Stimulated activated CD4-positive, alpha-beta T cell treated with anti-CD3 and anti-CD28 coated beads, Interleukin-2, amount 100 ng/mL, for 48 hours (primary cell): ENCODE measurements around the gene CRYBA4.

Experiments used
- DNase-seq, 2 donors: peaks; one replicate each; pipeline ENCODE4 v3.0.0-alpha.2; 2020

CRYBA4 gene

DNA sequence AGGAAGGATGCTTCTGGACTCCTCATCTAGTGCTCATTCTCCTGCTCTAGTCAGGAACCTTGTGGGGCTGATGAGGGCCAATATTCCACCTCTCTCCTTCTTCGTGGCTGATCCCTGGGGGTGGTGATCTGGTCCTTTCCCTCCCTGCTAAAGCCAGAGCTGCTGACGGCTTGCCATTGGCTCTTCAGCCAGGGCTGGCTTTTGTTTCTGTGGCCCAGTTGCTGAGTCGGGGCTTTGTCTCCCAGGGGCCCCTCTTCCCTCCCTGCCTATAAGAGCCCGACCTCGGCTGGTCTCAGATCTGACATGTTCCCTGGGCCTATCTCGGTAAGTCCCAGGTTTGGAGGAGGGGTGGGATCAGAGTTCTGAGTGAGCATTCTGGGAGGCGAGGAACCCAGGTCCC, at the start of gene CRYBA4:
TSS of gene CRYBA4 (plus strand) at position 301 of the 400 bp plus-strand sequence. CDS start 634 bp downstream, outside the sequence.
- DNase-seq = no peak

DNA sequence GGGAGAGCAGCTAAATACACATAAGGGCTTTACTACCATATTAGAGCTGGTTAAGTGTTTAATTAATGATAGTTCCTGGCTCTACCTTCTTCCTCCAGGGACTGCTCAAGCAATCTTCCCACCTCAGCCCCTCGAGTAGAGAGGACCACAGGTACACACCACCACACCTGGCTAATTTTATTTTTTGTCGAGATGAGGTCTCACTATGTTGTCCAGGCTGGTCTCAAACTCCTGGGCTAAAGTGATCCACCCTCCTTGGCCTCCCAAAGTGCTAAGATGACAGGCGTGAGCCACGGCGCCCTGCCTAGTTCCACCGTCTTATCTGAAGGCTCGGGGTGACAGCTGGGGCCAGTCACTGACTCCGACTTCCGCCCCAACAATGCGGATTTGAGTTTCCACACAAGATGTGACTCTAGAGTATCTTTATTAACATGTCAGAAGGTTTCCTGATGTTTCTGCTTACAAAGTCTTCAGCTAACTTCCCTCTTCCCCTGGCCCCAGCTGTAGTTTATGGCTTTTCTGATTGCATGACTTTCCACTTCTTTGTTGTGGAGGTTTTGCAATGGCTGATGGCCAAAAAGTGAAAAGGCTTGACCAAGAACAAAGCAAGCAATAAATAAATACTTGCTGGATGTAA, 48.6 kb upstream of the CRYBA4 start:
- DNase-seq = no peak

DNA sequence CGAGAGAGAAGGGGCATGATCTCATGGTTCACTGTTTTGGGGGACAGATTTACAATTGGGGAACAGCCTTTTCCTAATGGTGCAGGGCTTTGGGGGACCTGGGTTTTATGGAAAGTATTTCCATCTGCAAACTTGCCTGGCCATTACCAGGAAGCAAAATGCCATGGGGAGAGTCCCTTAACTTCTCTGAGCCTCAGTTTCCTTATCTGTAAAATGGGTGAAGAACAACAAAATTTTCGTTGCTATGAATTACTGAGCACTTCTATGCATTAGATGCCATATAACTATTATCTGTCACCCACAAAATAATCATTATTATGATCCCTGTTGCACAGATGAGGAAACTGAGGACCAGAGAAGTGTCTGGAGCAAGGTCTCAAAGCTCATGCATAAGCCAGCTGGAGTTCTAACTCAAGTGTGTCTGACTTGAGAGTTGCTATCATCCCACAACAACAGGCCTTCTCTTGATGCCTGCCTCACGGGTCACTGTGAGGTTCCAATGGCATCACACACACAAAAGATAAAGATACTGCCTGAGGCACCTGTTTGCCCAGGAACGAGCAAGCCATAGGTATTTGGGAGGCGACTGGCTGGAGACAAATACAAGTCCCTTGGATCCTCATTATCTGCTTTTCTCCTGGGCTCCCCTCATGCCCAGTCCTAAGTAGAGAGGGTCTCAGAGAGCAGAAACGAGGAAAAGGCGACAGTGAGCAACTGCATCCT, 47.6 kb upstream of the CRYBA4 start:
- no peak for DNase-seq

DNA sequence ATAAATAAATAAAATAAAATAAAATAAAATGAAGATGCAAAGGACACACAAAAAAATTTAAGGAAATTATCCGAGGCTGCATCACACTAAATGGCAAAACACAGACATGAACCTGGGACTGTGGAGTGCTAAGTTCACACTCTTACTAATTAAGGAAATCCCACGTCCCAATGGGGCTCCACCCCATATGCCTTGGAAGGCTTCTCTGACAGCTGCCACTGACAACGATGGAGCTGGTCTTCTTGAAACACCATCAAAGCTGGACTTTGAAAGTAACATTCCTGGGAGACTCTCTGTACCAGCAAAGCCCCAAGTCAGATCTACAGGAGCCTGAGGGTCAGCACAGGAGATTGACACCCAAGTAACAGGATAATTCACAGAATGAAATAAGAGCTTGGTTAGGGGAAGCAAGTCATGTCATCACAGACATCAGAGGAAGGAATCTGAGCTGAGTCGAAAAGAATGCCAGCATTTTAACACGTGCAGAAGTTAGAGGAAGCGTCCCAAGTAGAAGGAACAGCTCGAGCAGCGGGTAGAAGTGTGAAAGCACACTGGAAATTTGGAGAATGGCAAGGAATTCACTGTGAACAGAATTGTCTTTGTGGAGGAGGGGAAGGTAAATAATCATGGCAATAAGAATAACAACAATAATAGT, 45.6 kb upstream of the CRYBA4 start:
- no peak for DNase-seq

DNA sequence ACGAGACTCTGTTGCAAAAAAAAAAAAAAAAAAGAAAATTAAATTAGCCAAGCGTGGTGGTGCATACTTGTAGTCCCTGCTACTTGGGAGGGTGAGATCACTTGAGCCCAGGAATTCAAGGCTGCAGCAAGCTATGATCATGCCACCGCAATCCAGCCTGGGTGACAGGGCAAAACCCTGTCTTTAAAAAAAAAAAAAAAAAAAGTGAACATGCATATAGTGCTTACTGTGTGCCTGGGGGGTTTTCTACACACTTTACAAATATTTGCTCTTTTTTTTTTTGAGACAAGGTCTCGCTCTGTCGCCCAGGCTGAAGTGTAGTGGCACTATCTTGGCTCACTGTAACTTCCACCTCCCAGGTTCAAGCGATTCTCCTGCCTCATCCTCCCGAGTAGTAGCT, 44.7 kb upstream of the CRYBA4 start:
- DNase-seq = no peak

DNA sequence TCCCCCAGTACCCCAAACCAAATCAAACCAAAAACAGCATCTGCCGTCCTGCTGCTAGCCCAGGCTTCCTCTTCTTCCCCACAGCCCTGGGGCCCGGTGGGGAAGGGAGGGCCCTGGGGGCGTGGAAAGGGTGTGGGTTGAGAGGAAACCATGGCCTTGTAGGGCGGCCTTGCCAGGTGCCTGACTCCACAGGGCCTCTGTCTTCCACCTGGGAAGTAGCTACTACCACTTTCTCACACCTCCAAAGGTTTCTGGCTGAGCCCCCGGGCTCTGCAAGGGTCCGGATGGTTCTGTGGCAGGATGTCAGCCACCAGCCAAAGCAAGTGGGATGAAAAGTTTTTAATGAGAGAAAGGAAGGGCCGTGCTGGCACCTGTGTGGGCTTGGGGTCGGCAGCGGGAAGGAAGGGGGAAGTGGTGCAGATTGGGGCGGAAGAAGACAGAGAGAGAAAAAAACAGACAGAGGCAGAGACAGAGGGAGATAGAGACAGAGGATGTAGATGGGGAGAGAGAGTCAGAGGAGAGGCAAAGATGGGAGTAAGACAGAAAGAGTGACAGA, 42.4 kb upstream of the CRYBA4 start:
- peak in 1 of 2 donors; percentile 32 for DNase-seq

DNA sequence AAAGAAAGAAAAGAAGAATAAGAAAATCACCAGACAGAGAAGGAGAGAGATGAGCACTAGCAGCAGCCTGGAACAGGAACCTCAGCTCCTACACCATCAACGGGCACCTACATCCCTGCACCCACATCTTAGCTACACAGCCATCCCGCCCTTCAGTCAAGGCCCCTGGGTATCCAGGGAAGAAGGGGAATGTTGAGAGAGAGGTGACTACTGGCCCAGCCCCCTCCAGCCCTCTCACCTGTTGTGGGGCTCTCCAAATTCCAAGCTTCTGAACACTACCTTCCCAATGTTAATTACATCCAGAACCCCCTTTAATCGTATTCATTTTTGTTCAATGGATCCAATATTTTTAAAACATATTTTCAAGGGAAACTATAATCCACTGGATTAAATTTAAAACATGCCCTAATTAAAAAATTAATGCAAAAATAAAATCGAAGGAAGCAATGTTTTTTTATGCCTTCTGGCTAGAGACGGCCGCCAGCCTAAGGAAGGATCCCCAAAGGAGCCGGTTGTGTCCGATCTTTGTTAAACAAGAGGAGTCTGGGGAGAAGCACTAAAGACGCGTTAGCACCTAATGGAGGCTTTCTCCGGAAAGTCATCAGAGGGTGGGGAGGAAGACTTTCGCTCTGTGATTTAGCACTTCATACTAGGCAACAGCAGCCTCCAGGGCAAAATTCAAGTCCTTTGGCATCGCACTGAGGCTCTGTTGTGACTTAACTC, 41.4 kb upstream of the CRYBA4 start:
- no peak for DNase-seq

DNA sequence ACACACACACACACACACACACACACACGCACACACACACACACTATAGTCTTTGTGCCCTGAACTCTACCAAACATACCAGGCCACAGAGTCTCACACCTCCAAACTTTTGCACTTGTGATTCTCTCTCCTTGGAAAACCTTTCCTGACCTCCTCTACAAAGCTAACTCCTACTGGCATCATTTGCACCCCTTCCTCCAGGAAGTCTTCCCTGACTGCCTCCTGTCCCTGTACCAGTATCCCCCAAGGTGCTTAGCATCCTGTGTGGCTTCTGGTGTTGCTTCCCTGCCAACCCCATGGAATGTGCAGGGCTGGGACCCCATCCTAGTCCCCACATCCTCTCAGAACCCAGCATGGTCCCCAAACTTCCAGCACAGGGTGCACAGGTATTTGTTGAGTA, 40.7 kb upstream of the CRYBA4 start:
- no peak for DNase-seq

DNA sequence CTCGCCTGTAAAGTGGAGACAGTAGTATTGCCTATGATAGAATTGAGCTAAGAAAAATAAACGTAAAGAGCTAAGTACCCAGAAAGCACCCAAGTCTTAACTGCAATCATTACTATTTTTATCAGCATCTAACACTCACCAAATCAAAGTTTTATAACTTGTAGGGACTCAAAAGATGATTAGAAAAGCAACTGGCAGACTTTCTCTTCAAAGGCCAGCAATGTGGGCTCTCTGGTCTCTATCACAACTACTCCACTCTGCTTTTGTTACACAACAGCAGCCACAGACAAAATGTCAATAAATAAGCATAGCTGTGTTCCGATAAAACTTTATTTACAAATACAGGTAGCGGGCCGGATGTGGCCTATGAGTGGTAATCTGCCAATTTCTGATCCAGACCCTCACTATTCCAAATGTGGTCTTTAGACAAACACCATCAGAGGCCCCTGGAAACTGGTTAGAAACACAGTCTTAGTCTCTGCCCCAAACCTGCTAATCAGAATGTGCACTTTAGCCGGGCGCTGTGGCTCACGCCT, 40.1 kb upstream of the CRYBA4 start:
- no peak for DNase-seq

DNA sequence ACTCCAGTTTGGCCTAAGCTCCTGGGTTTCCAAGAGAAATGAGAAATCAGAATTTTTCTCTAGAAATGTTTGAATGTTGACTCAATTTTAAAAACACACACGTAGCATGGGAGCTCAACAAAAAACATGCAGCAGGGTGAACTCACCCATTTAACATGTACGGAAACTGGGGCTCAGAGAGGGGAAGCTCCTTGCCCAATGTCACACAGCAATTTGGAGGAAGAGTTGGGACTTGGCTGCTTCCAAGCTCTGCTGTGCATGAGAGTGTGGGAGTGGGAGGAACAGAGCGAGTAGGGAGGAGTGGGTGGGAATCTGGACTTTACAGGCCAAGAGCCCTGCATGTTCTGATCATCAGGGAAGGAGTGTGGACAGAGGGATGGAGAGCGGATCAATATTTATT, 37.8 kb upstream of the CRYBA4 start:
- no peak for DNase-seq

DNA sequence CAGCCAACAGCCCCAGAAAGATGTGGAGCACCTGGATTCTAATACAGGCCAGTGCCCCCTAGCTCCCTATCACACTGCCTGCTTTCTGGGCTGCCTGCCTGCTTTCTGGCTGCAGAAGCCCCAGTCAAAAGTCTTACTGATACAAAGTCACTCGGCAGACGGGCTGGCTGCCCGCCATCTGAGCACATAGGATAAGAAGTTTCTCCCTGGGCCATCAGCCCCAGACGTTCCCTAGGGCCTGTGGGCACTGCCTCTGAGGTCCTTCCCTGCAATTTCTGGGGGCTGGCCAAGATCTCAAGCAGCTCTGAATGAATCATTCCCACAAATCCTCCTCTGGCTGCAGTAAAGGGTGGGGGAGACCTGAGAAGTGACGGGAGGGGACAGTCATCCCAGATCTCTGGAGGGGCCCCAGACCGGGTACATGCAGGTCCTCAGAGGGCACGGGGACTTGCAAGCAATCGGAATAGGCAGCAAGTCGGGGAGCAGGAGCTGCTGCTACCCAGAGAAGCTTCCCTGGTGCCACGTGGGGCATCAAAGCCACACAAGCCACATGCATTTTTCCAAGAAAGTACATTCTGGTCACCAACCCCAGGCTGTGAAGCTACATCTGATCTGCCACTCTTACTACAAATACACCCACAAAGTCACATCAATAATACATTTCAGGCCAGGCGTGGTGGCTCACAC, 36.5 kb upstream of the CRYBA4 start:
- DNase-seq = no peak

DNA sequence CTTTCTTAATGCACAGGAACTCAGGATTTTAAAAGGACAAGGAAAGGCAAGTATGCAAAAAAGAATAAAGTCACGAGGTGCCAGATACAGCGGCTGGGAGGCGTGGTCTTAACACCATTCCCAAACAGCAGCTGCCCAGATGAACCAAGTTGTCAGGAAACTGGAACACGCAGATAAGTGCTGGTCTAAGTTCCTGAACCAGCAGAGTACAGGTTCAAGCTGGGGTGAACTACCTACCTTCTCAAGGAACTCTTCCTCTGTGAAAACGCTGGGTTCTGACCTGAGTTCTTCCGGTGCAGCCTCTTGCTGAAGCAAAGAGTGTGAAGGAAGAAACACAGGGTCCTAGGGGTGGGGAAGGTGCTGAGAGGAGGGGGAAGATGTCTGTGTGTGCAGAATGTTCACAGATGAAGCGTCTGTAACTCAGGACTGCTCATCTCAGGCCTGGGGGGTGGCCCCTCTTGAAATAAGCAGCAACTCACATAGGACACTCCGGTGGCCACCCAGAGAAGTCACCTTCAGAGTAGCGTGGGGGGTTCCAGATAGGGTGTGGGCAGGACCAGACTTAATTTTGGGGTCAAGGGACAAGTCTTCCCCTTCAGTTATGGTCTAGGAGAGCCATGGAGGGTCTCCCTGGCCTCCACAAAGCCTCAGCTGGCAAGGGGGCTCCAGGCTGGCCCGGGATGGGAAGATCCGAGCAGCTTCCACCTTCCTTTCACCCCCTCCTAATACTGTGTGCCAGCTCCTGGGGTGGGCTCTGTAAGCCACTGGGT, 35.0 kb upstream of the CRYBA4 start:
- DNase-seq = no peak

DNA sequence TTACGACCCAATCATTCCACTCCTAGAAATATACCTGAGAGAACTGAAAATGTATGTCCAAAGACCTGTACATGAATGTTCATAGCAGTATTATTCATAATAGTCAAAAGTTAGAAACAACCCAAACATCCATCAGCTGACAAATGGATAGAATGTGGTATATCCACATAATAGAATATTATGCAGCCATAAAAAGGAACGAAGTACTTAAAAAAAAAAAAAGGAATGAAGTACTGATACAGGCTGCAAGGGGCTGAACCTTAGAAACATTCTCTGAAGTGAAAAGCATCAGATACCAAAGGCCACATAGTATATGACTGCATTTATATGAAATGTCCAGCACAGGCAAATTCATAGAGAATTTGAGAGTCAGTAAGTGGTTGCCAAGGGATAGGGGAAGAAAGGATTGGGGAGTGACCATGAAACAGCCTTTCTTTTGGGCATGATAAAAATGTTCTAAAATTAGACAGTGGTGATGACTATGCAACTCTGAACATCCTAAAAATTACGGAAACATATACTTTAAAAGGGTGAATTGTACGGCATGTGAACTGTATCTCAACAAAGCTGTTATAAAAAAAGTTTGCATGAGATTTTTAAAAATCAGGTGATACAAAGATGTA, 33.7 kb upstream of the CRYBA4 start:
- DNase-seq = no peak

DNA sequence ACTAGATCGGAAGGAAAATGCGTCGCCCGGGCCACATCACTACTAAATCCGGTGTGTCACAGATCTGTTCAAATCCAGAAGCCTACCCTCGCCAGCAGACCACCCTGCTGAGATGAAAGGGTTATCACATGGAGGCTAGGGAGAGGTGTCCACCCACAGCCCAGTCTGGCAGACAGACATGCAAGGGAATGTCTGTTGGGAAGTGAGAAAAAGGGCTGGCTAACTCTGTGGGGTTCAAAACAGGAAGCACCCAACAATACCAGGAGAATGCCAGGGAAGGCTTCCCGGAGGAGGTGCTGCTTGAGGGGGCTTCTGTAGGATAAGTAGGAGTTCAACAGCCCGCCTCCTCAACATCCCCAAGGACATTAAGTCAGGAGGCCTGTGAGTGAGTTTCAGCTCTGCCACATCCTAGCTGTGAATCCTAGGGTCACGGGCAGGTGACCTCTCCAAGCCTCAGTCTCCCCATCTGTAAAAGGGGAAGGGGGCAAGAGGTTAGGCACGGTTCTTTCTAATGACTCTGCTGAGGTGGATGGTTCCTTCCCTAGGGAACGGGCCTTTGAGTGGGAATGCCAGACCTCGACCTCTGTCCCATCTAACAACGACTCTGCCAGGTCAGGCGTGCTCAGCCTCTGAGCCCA, 32.9 kb upstream of the CRYBA4 start:
- DNase-seq = no peak

DNA sequence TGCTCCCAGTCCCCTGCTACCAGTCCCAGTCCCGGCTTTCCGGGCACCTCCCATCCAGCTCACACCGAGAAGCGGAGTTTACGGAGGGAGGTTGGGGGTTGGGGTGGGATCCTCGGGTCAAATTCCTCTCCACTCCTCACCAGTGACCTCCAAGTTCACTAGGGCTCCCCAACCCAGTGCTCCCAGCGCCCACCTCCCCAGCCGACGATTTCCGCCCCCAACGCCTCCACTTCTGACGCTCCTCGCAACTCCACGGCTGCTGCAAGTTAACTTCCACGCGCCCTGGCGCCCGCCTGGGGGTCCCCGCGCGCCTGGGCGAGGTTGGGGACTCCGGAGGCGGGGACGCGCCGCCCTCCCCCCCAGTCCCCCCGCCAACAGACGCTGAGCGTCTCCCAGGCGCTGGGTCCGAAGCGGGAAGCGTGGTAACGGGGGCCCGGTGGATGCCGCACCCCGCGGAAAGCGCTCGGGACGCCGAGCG, 32.4 kb upstream of the CRYBA4 start:
- peak in 1 of 2 donors; percentile 30 for DNase-seq

DNA sequence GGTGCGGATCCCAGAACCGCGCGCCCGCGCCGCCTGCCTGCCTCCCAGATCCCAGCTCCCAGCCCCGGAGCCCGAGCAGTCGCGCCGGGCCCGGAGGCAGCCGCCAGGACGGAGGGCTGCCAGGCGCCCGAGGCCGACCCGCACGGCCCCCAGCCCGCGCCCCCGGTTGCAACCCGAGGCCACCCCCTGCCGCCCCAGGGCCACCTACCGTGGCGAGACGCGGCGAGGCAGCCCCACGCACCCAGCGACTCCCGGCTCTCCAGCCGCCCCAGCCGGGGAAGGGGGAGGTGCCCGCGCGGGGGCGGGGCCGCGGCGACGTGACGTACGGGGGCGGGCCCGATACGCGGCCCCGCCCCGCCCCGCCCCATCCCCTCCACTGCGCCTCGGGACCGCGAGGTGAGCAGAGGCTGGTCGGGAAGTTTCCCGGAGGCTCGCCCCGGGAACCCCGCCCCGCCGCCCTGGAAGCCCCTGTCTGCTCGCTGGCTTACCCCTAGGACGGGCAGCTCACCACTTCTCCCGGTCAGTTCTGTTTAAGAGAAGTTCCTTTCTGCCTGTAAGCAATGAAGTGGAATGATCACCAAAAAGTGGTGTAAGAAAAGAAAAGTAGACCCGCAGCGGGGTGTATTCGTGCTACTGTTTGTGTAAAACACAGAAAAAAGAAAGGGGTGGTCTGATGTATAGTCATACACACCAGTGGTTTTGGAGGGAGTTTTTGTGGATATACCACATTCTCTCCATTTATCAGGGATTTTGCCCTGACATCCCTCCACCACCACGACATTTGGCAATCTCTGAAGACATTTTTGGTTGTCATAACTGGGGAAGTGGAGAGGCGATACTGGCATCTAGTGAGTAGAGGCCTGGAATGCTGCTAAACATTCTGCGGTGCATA, 31.7 kb upstream of the CRYBA4 start, which contains the start of gene TPST2:
TSS of gene TPST2 (minus strand) at position 288 of the 892 bp plus-strand sequence. CDS start 48,502 bp downstream, outside the sequence.
- DNase-seq = peak; percentile 69 to 77

DNA sequence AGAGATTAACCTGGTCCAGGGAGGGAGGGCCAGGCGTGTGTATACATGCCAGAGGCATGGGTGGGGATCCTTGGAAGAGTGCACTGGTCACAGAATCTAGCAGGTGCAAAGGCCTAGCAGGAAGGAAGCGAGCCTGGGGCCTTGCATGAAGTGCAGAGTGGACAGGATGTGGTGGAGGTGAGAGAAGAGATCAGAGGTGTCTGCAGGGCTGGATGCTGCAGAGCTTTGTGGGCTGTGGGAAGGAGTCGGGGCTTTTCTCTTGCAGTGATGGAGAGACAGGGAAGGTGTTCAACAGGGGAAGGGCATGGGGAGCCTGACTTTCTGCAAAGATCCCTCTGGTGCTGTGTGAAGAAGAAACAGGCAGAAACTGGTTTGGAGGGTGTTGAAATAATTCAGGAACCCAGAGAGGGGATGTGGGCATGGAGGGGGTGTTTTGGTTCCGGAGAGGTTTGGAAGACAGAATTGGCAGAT, 29.3 kb upstream of the CRYBA4 start:
- no peak for DNase-seq

DNA sequence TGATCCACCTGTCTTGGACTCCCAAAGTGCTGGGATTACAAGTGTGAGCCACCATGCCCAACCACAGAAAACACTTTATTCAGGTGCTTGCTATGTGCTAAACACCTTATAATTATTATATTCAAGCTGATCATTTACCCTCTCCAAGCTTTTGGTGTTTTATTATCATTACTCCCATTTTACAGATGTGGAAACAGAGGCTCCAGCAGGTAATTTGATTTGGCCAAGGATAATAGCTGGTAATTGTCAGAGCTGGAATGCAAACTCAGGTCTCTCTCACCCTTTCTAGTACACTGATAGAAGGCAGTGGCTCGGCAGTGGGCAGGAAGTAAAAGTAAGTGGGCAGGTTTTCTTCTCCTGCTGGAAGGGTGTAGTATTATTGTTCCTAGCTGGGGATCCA, 28.0 kb upstream of the CRYBA4 start:
- no peak for DNase-seq

DNA sequence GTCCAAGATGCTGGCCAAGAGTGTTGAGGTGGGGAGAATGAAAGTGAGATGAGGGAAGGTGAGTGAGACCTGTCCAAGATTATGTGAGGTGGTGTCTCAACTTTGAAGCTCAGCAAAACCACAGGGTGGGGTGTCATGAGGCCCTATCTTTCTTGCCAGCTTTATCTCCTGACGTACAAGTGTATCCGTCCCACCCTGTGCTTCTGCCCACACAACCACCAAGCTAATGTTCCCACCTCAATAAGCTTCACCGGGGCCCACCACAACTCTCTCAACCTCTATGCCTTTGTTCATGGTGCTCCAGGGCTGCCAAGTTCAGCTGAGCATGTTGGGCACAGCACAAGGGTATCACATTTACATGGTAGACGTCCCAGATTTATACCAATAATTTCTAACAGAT, 24.7 kb upstream of the CRYBA4 start:
- DNase-seq = no peak
